HepG2 (cell line): ENCODE measurements around the gene GALNT11. TPM values are rescaled to one million over a fixed set of nuclear protein-coding genes. Genes with fewer than 3 reads are reported as not detected.
A peak's percentile ranks its signal among the peaks of the same experiment; 100 is the strongest.

Experiments used
- ATAC-seq: fragments of 200-7000 bp; cut with Tn5 transposase; 3 replicates; pipeline ENCODE4 v1.9.1; 2020; ENCODE audit warnings: mild to moderate bottlenecking, moderate library complexity
- BruUV-seq: library from RNA; stranded (reverse); fragments of 400-500 nt; replicated peaks from 2 replicates; lab custom pipeline; 2021; lab: Mats Ljungman, UMichigan
- CTCF ChIA-PET: fragments of 300-600 bp; formaldehyde crosslinking; extraction: SDS; loops from one replicate; lab custom pipeline; 2021; ENCODE audit warnings: low total read pairs, inconsistent platforms, low intra/inter-chr PET ratio; lab: Yijun Ruan, JAX
- POLR2A ChIA-PET: fragments of 350-600 bp; sonication (Branson Sonifier 250); formaldehyde crosslinking; loops from one replicate; lab custom pipeline; 2020; ENCODE audit warnings: antibody characterized with exemption, inconsistent platforms; lab: Yijun Ruan, JAX
- DNase-seq: peaks from one replicate; pipeline ENCODE4 v3.0.0-alpha.2; 2015; ENCODE audit warnings: low spot score
- FAIRE-seq: peaks from 3 replicates; lab custom pipeline; 2011; peaks lifted over from hg19 to GRCh38; lab: Jason Lieb, UNC
- H2AFZ ChIP-seq: one replicate; pipeline ENCODE4 v1.6.1; 2011; ENCODE audit warnings: low read length, inconsistent platforms
- H3K27ac ChIP-seq: fragments of 300-600 bp; 3 replicates; pipeline ENCODE4 v1.8.0; 2011; ENCODE audit warnings: mixed run types, mild to moderate bottlenecking, mixed read lengths, low read length, inconsistent platforms; ENCODE audit not compliant: insufficient read depth; ENCODE audit errors: extremely low read length
- H3K27me3 ChIP-seq, 2 experiments: fragments of 200-600 bp in 1 of 2; 2 replicates in 1 of 2; 3 replicates in 1 of 2; pipeline versions ENCODE4 v1.6.0 to v1.8.0; 2011; ENCODE audit warnings: low read length in 2 of 2, mild to moderate bottlenecking in 2 of 2, moderate library complexity in 2 of 2, inconsistent platforms in 1 of 2; ENCODE audit not compliant: insufficient read depth in 2 of 2, control insufficient read depth in 1 of 2
- H3K36me3 ChIP-seq, 2 experiments: fragments of 200-600 bp in 1 of 2; replicated peaks in 1 of 2; 2 replicates in 1 of 2; 3 replicates in 1 of 2; pipeline versions ENCODE4 v1.5.1 to v1.8.0; 2011; ENCODE audit warnings: low read length in 2 of 2, inconsistent platforms in 1 of 2; ENCODE audit not compliant: insufficient read depth in 2 of 2, control insufficient read depth in 1 of 2
- H3K4me1 ChIP-seq: 2 replicates; pipeline ENCODE4 v1.5.1; 2012; ENCODE audit warnings: low read length, inconsistent platforms; ENCODE audit not compliant: insufficient read depth
- H3K4me2 ChIP-seq: 2 replicates; pipeline ENCODE4 v1.6.0; 2011; ENCODE audit warnings: low read depth, low read length, inconsistent platforms
- H3K4me3 ChIP-seq, 3 experiments: fragments of 200-600 bp in 1 of 3; sonication (generic), shearing (Covaris generic) in 1 of 3; replicated peaks in 1 of 3; 2 replicates each; pipeline ENCODE4 v1.5.1; 2011 to 2016; ENCODE audit warnings: low read length in 3 of 3, inconsistent platforms in 2 of 3, low read depth in 2 of 3, mild to moderate bottlenecking in 2 of 3, control low read depth in 1 of 3, mixed read lengths in 1 of 3; ENCODE audit not compliant: insufficient read depth in 1 of 3
- H3K79me2 ChIP-seq: one replicate; pipeline ENCODE4 v1.6.1; 2011; ENCODE audit warnings: low read length, inconsistent platforms; ENCODE audit not compliant: insufficient read depth
- H3K9ac ChIP-seq: 2 replicates; pipeline ENCODE4 v1.6.0; 2011; ENCODE audit warnings: mild to moderate bottlenecking, low read depth, low read length, inconsistent platforms; ENCODE audit not compliant: insufficient read depth
- H3K9me3 ChIP-seq: 2 replicates; pipeline ENCODE4 v1.5.1; 2012; ENCODE audit warnings: mild to moderate bottlenecking, low read length
- H4K20me1 ChIP-seq: 2 replicates; pipeline ENCODE4 v1.6.0; 2011; ENCODE audit warnings: inconsistent platforms, mild to moderate bottlenecking, low read length, moderate library complexity; ENCODE audit not compliant: insufficient read depth
- CBX5 ChIP-seq: sonication (generic); formaldehyde crosslinking; IDR thresholded peaks from 2 replicates; pipeline ENCODE4 v1.4.0; 2020; ENCODE audit warnings: missing genetic modification reagents, borderline replicate concordance
- HDAC2 ChIP-seq: sonication (generic); formaldehyde crosslinking; IDR thresholded peaks from 2 replicates; pipeline ENCODE4 v1.4.0; 2020; ENCODE audit warnings: missing genetic modification reagents
- NCOR1 ChIP-seq: fragments of 200-600 bp; sonication (generic); IDR thresholded peaks from 2 replicates; pipeline ENCODE4 v1.7.0; 2017; ENCODE audit warnings: antibody characterized with exemption, low read length, borderline replicate concordance
- NKX3-1 ChIP-seq: sonication (generic); formaldehyde crosslinking; IDR thresholded peaks from 2 replicates; pipeline ENCODE4 v1.5.0; 2020; ENCODE audit warnings: missing genetic modification reagents
- RBAK ChIP-seq: sonication (generic); formaldehyde crosslinking; IDR thresholded peaks from 2 replicates; pipeline ENCODE4 v1.5.1; 2020; ENCODE audit warnings: mild to moderate bottlenecking, missing genetic modification reagents
- RCOR2 ChIP-seq: IDR thresholded peaks from 2 replicates; pipeline ENCODE4 v1.6.1; 2016; ENCODE audit warnings: missing biosample characterization, missing genetic modification reagents
- RNF2 ChIP-seq: fragments of 450-650 bp; conservative IDR thresholded peaks from 2 replicates; pipeline ENCODE4 v1.6.1; 2016; ENCODE audit warnings: low read depth
- SIN3B ChIP-seq: fragments of 150-350 bp; IDR thresholded peaks from 2 replicates; pipeline ENCODE4 v1.6.1; 2014; ENCODE audit warnings: low read length
- SYNCRIP ChIP-seq: fragments of 200-400 bp; formaldehyde crosslinking; IDR thresholded peaks from 2 replicates; pipeline ENCODE4 v1.6.1; 2018; ENCODE audit warnings: mild to moderate bottlenecking, low read depth, low read length; ENCODE audit not compliant: insufficient read depth
- ZBTB8A ChIP-seq: sonication (generic); formaldehyde crosslinking; IDR thresholded peaks from 2 replicates; pipeline ENCODE4 v1.4.0; 2020; ENCODE audit warnings: mild to moderate bottlenecking, low read depth, missing genetic modification reagents, borderline replicate concordance
- ZMYM3 ChIP-seq: sonication (generic); formaldehyde crosslinking; IDR thresholded peaks from 2 replicates; pipeline ENCODE4 v1.5.1; 2020; ENCODE audit warnings: mild to moderate bottlenecking, missing genetic modification reagents
- ZNF318 ChIP-seq: sonication (generic); formaldehyde crosslinking; IDR thresholded peaks from 2 replicates; pipeline ENCODE4 v1.4.0; 2020; ENCODE audit warnings: mild to moderate bottlenecking, missing genetic modification reagents
- ZNF629 ChIP-seq: sonication (generic); formaldehyde crosslinking; conservative IDR thresholded peaks from 2 replicates; pipeline ENCODE4 v1.5.0; 2020; ENCODE audit warnings: missing genetic modification reagents
- WGBS: methylation state at CpG from one replicate; pipeline ENCODE4 v1.1.6; 2017; ENCODE audit warnings: low lambda C conversion rate; 5-methylcytosine and 5-hydroxymethylcytosine counted together
- in situ Hi-C: cut with HindIII; loops from 2 replicates; pipeline ENCODE4 v1.10.0; 2017; ENCODE audit warnings: low pct_unique_long_range_greater_than_20kb; ENCODE audit not compliant: extremely low pct_ligation_motif_present
- intact Hi-C: fragments of 100-400 bp; cut with micrococcal nuclease; formaldehyde crosslinking; loops from one replicate; pipeline ENCODE4 v1.10.0; 2022; ENCODE audit not compliant: unreplicated experiment
- polyA plus RNA-seq, 8 experiments: library from polyadenylated mRNA; depleted of rRNA in 3 of 8; stranded (reverse) in 7 of 8; unstranded in 1 of 8; fragments of >200 nt; fragmentation: Illumina TruSeq in 4 of 8; extraction: Trizol in 4 of 8; gene quantifications; 2 replicates each; pipeline versions ENCODE4 v1.2.1 to v1.2.3, GENCODE V29; 2011 to 2016; ENCODE audit warnings: low read depth in 4 of 8, missing spikeins in 1 of 8, mixed read lengths in 1 of 8; ENCODE audit not compliant: insufficient read depth in 1 of 8
- total RNA-seq, 5 experiments: library from RNA; depleted of rRNA; stranded (reverse); fragments of >200 nt; fragmentation: Illumina TruSeq; extraction: Trizol; gene quantifications; 2 replicates each; pipeline ENCODE4 v1.2.3, GENCODE V29; 2016; ENCODE audit warnings: low read depth in 1 of 5

GALNT11 gene
- total and polyA plus RNA-seq, 2 of the 13 experiments (the other 11 are each of a cell fraction or from before 2014, with no cell fraction given): 9.3 to 16.3 TPM

GRCh38 chr7:152013230-152013629, 12.2 kb upstream of the GALNT11 start:
- Histone ChIP-seq H3K79me2 (no peaks in the 10 kb centered on the region), H4K20me1 (no peaks in the 10 kb centered on the region), H3K27me3 (no peaks in the 10 kb centered on the region), H2AFZ (no peak overlapping the region), H3K4me2 (no peak overlapping the region), H3K4me3 (no peak overlapping the region), H3K9ac (no peak overlapping the region), H3K27ac (no peak overlapping the region), H3K9me3 (no peaks in the 10 kb centered on the region), H3K36me3 (no peaks in the 10 kb centered on the region), H3K4me1 (peaks cover 16% of the 10 kb centered on the region)
- 82% methylated on average over 3 of the region's 3 CpGs for WGBS
- TF ChIP-seq CBX5 (CRISPR knock-in tag) (no peak), SYNCRIP (no peak), ZMYM3 (CRISPR knock-in tag) (no peak), SIN3B (no peak), RBAK (peak; percentile 94)
- no peak for DNase-seq
- no peak for FAIRE-seq
- POLR2A ChIA-PET: no interaction called here
- intact Hi-C loops (no loop called here), in situ Hi-C loops (no loop called here)
- no peak for ATAC-seq
- no TSS peak for BruUV-seq
- CTCF ChIA-PET: no interaction called here

- Histone ChIP-seq H2AFZ (no peak overlapping the region), H3K4me3 (no peak overlapping the region), H3K4me1 (peaks cover 16% of the 10 kb centered on the region), H4K20me1 (no peaks in the 10 kb centered on the region), H3K9me3 (no peaks in the 10 kb centered on the region), H3K27ac (no peak overlapping the region), H3K27me3 (no peaks in the 10 kb centered on the region), H3K79me2 (no peaks in the 10 kb centered on the region), H3K4me2 (no peak overlapping the region), H3K36me3 (no peaks in the 10 kb centered on the region), H3K9ac (no peak overlapping the region)
- no TSS peak for BruUV-seq
- ATAC-seq (no peak), FAIRE-seq (no peak), DNase-seq (no peak)
- WGBS: 80% methylated on average over 4 of the region's 4 CpGs
- ChIA-PET CTCF (no interaction called here), POLR2A (no interaction called here)
- in situ Hi-C loops (no loop called here), intact Hi-C loops (no loop called here)
- TF ChIP-seq ZBTB8A (CRISPR knock-in tag): no peak
- 0 out of 2 replicates have a peak, but pooled peaks have one; percentile 36 for TF ChIP-seq NCOR1
- TF ChIP-seq ZNF629 (CRISPR knock-in tag): peak; percentile 83
- no peak for TF ChIP-seq RCOR2
- no peak for TF ChIP-seq RNF2
- TF ChIP-seq ZNF318 (CRISPR knock-in tag): no peak
- no peak for TF ChIP-seq NKX3-1 (CRISPR knock-in tag)
- no peak for TF ChIP-seq HDAC2 (CRISPR knock-in tag)
Measured at GRCh38 chr7:152013974-152014373, 11.5 kb upstream of the GALNT11 start.
